GM12891 (cell line): ENCODE measurements around the gene WEE2.

Source experiments
- POLR2A ChIP-seq: IDR thresholded peaks from 2 replicates; pipeline ENCODE4 v1.6.1; 2011; ENCODE audit warnings: low read depth, low read length, control low read depth
- POLR2AphosphoS5 ChIP-seq: IDR thresholded peaks from 2 replicates; pipeline ENCODE4 v1.6.1; 2011; ENCODE audit warnings: low read depth, low read length, control low read depth
- POU2F2 ChIP-seq: IDR thresholded peaks from 2 replicates; pipeline ENCODE4 v1.6.1; 2011; ENCODE audit warnings: low read depth, mild to moderate bottlenecking, control low read depth, low read length, moderate library complexity
- SPI1 ChIP-seq: IDR thresholded peaks from 2 replicates; pipeline ENCODE4 v1.6.1; 2011; ENCODE audit warnings: low read depth, low read length, control low read depth
- TAF1 ChIP-seq: IDR thresholded peaks from 2 replicates; pipeline ENCODE4 v1.6.1; 2011; ENCODE audit warnings: low read depth, low read length, control low read depth

DNA sequence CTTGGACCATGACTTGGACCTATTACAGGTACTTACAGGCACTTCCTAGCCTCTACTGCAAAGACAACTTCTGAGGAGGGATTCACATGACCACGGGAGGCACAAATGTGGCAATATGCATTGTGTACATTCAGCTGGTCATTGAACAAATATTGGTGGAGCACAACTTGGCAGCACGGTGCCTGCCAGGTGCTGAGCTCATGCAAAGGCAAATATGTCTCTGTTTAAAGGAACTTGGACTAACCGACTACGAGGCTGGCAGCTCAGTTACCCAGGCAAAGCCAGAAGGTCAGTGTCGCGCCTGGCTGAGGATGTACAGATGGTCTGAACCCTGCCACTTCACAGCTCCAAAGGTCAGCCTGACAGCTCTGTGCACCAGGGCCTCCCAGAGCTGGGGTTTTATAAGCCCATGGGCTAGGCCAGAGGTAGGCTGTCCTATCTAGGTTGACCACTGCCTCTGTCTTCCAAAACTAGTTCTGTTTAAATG, 12.3 kb upstream of the WEE2 start:
- TF ChIP-seq POLR2A (no peak), POLR2AphosphoS5 (no peak), TAF1 (no peak), POU2F2 (no peak), SPI1 (no peak)
